Measurements from ENCODE around the gene IFNA6. TPM values are rescaled to one million over a fixed set of nuclear protein-coding genes. Genes with fewer than 3 reads are reported as not detected.
"Not testable (repeated sequence)": the region's sequence is repeated elsewhere in the genome, so short reads cannot be mapped to it uniquely, and the experiment has no call there.

The IFNA6 gene
- total and polyA plus RNA-seq, 2 donors (not counting 3 experiments of a cell fraction or from before 2014, with no cell fraction given), result not detected

GRCh38 chr9:21381448-21382339, 31.0 kb upstream of the IFNA6 start:
- intact Hi-C loops (cut with micrococcal nuclease), result no loop called here
- H2AFZ ChIP-seq (ENCODE audit: low read depth, low read length), result no peak overlapping the region
- FAIRE-seq, result no peak
- no peaks in the 10 kb centered on the region for H3K36me3 ChIP-seq (ENCODE audit: control insufficient read depth in 2 of 2, extremely low read depth in 1 of 2, insufficient read depth in 2 of 2, low read length in 2 of 2)
- no peak overlapping the region for H3K4me3 ChIP-seq (replicated peaks in 1 of 3; ENCODE audit: insufficient read depth in 1 of 3, low read depth in 1 of 3, low read length in 3 of 3)
- H3K9me1 ChIP-seq (replicated peaks; ENCODE audit: control insufficient read depth, extremely low read depth, insufficient read depth, low read length), result no peaks in the 10 kb centered on the region
- no peak for TF ChIP-seq MYC (IDR thresholded peaks at IDR 0.05; ENCODE audit: low read depth, low read length)
- no peak for TF ChIP-seq CTCF (IDR thresholded peaks at IDR 0.05; ENCODE audit: extremely low read depth in 1 of 2, insufficient read depth in 1 of 2, low read depth in 1 of 2, low read length in 2 of 2)
- no peak for TF ChIP-seq POLR2A (IDR thresholded peaks at IDR 0.05; ENCODE audit: low read depth, low read length)
- TF ChIP-seq EZH2 (IDR thresholded peaks at IDR 0.05; ENCODE audit: borderline replicate concordance, low read depth, low read length, severe bottlenecking), result no peak
- TF ChIP-seq FOS (IDR thresholded peaks at IDR 0.05; ENCODE audit: borderline replicate concordance, insufficient read depth, low read length), result no peak
- TF ChIP-seq MAX (IDR thresholded peaks at IDR 0.05; ENCODE audit: insufficient read depth, insufficient read length), result no peak
- TF ChIP-seq GATA2 (IDR thresholded peaks at IDR 0.05; ENCODE audit: insufficient read depth, insufficient read length, low read depth, low read length), result no peak
- no peak for TF ChIP-seq POLR2AphosphoS5 (IDR thresholded peaks at IDR 0.05; ENCODE audit: insufficient read depth, low read depth, low read length)
- no peak for TF ChIP-seq JUN (IDR thresholded peaks at IDR 0.05; ENCODE audit: borderline replicate concordance, insufficient read depth, insufficient read length, low read depth)
- dilution Hi-C loops (cut with MboI; ENCODE audit: extremely low pct_ligation_motif_present, low sequenced_read_pairs), result no loop called here
- H3K79me2 ChIP-seq (ENCODE audit: control insufficient read depth, insufficient read depth, low read length), result no peaks in the 10 kb centered on the region
- no peak overlapping the region for H3K27ac ChIP-seq (ENCODE audit: insufficient read depth, low read depth, low read length)
- H3K9ac ChIP-seq (replicated peaks; ENCODE audit: extremely low read depth, insufficient read depth, low read length), result no peak overlapping the region
- BruUV-seq (replicated peaks), result no TSS peak
- H3K4me2 ChIP-seq (ENCODE audit: insufficient read depth, low read length), result no peak overlapping the region
- H4K20me1 ChIP-seq (replicated peaks; ENCODE audit: control insufficient read depth, extremely low read depth, insufficient read depth, low read length), result no peaks in the 10 kb centered on the region
- H3K27me3 ChIP-seq (ENCODE audit: control insufficient read depth in 2 of 2, insufficient read depth in 2 of 2, low read length in 2 of 2), result peaks cover 10 to 76% of the 10 kb centered on the region in 2 experiments
- no peak for DNase-seq (ENCODE audit: low read depth, low spot score)
- H3K9me3 ChIP-seq (replicated peaks; ENCODE audit: control insufficient read depth, insufficient read depth, low read length), result no peaks in the 10 kb centered on the region
- POLR2A ChIA-PET, result no interaction called here
- CTCF ChIA-PET, result interaction anchor here (2.2 to 5.0 kb wide), 2 partner anchors 11 to 14 kb away, joined by 5 to 37 read pairs; no protein-coding TSS in a partner anchor
- no peaks in the 10 kb centered on the region for H3K4me1 ChIP-seq (ENCODE audit: control insufficient read depth, extremely low read depth, insufficient read depth, low read length)

- H2AFZ ChIP-seq (ENCODE audit: low read depth, low read length); H3K36me3 ChIP-seq (ENCODE audit: control insufficient read depth in 2 of 2, extremely low read depth in 1 of 2, insufficient read depth in 2 of 2, low read length in 2 of 2); DNase-seq (ENCODE audit: low read depth, low spot score); H3K9ac ChIP-seq (replicated peaks; ENCODE audit: extremely low read depth, insufficient read depth, low read length); dilution Hi-C loops (cut with MboI; ENCODE audit: extremely low pct_ligation_motif_present, low sequenced_read_pairs); H3K4me1 ChIP-seq (ENCODE audit: control insufficient read depth, extremely low read depth, insufficient read depth, low read length); POLR2A ChIA-PET; H4K20me1 ChIP-seq (replicated peaks; ENCODE audit: control insufficient read depth, extremely low read depth, insufficient read depth, low read length); H3K4me3 ChIP-seq (replicated peaks in 1 of 3; ENCODE audit: insufficient read depth in 1 of 3, low read depth in 1 of 3, low read length in 3 of 3); H3K27ac ChIP-seq (ENCODE audit: insufficient read depth, low read depth, low read length); intact Hi-C loops (cut with micrococcal nuclease); BruUV-seq (replicated peaks); H3K4me2 ChIP-seq (ENCODE audit: insufficient read depth, low read length); H3K9me3 ChIP-seq (replicated peaks; ENCODE audit: control insufficient read depth, insufficient read depth, low read length); H3K9me1 ChIP-seq (replicated peaks; ENCODE audit: control insufficient read depth, extremely low read depth, insufficient read depth, low read length); H3K79me2 ChIP-seq (ENCODE audit: control insufficient read depth, insufficient read depth, low read length): not testable (repeated sequence)
- peak; percentile 4 for FAIRE-seq
- CTCF ChIA-PET, result interaction anchor here (2.4 kb wide), 1 partner anchor 25 kb away, joined by 13 read pairs; no protein-coding TSS in a partner anchor
- peaks cover 0 to 16% of the 10 kb centered on the region in 2 experiments for H3K27me3 ChIP-seq (ENCODE audit: control insufficient read depth in 2 of 2, insufficient read depth in 2 of 2, low read length in 2 of 2)
Observed at GRCh38 chr9:21371467-21371866, 20.8 kb upstream of the IFNA6 start.
